B cell (primary cell): ENCODE measurements around the gene CATSPERB.

Experiments
- CTCF ChIP-seq: fragments of 200-600 bp; IDR thresholded peaks from one replicate; pipeline ENCODE4 v1.8.0; 2022; ENCODE audit warnings: antibody characterized with exemption, mild to moderate bottlenecking
- EZH2 ChIP-seq: IDR thresholded peaks from 2 replicates; pipeline ENCODE4 v1.6.1; 2012; ENCODE audit warnings: borderline replicate concordance, low read depth, mild to moderate bottlenecking, moderate library complexity, low read length; ENCODE audit not compliant: insufficient read depth, poor library complexity, severe bottlenecking

GRCh38 chr14:91607322-91608047, 124.4 kb downstream of the CATSPERB start:
- no peak for TF ChIP-seq CTCF
- no peak for TF ChIP-seq EZH2
